OCI-LY1 (cell line): ENCODE results near the gene SHMT1.
A peak's percentile ranks its signal among the peaks of the same experiment; 100 is the strongest.
"Not testable (repeated sequence)": the region's sequence is repeated elsewhere in the genome, so short reads cannot be mapped to it uniquely, and the experiment has no call there.

Experiments used
- H2AFZ ChIP-seq: fragments of 200-600 bp; sonication (generic), shearing (Covaris generic); 2 replicates; pipeline ENCODE4 v1.6.0; 2014; ENCODE audit warnings: antibody characterized with exemption, mild to moderate bottlenecking, low read length
- H3F3A ChIP-seq: fragments of 200-600 bp; sonication (generic), shearing (Covaris generic); 2 replicates; pipeline ENCODE4 v1.6.0; 2014; ENCODE audit warnings: mild to moderate bottlenecking, antibody characterized with exemption, low read length, moderate library complexity; ENCODE audit not compliant: insufficient read depth
- H3K27ac ChIP-seq: fragments of 200-600 bp; sonication (generic); 2 replicates; pipeline ENCODE4 v1.5.1; 2014; ENCODE audit warnings: low read length, mixed run types, mild to moderate bottlenecking, low read depth; ENCODE audit not compliant: poor library complexity, severe bottlenecking
- H3K27me3 ChIP-seq: fragments of 200-600 bp; sonication (generic); 2 replicates; pipeline ENCODE4 v1.6.0; 2014; ENCODE audit warnings: antibody characterized with exemption, mild to moderate bottlenecking, low read length, moderate library complexity; ENCODE audit not compliant: insufficient read depth
- H3K36me3 ChIP-seq: fragments of 200-600 bp; sonication (generic); 2 replicates; pipeline ENCODE4 v1.6.1; 2014; ENCODE audit warnings: mild to moderate bottlenecking, antibody characterized with exemption, low read length, moderate library complexity, mixed read lengths; ENCODE audit not compliant: insufficient read depth
- H3K4me1 ChIP-seq: fragments of 200-600 bp; sonication (generic); 2 replicates; pipeline ENCODE4 v1.5.1; 2014; ENCODE audit warnings: mild to moderate bottlenecking, low read length, moderate library complexity; ENCODE audit not compliant: insufficient read depth, severe bottlenecking
- H3K4me2 ChIP-seq: fragments of 200-600 bp; sonication (generic), shearing (Covaris generic); 2 replicates; pipeline ENCODE4 v1.6.1; 2014; ENCODE audit warnings: low read length
- H3K4me3 ChIP-seq: fragments of 200-600 bp; sonication (generic); 2 replicates; pipeline ENCODE4 v1.5.1; 2014; ENCODE audit warnings: low read length, low read depth, mild to moderate bottlenecking, mixed read lengths; ENCODE audit not compliant: poor library complexity, severe bottlenecking
- H3K79me2 ChIP-seq: fragments of 200-600 bp; shearing (Covaris generic); 2 replicates; pipeline ENCODE4 v1.6.1; 2016; ENCODE audit warnings: mixed run types, low read length, mixed read lengths; ENCODE audit not compliant: insufficient read depth
- H3K9ac ChIP-seq: fragments of 200-600 bp; sonication (generic), shearing (Covaris generic); 2 replicates; pipeline ENCODE4 v1.6.1; 2014; ENCODE audit warnings: mild to moderate bottlenecking, low read length, mixed read lengths
- H3K9me2 ChIP-seq: fragments of 200-600 bp; sonication (generic), shearing (Covaris generic); 2 replicates; pipeline ENCODE4 v1.6.1; 2014; ENCODE audit warnings: low read depth, mild to moderate bottlenecking, low read length, mixed read lengths
- H3K9me3 ChIP-seq: fragments of 200-600 bp; shearing (Covaris generic); 2 replicates; pipeline ENCODE4 v1.6.1; 2014; ENCODE audit warnings: low read length, mixed read lengths
- H4K20me1 ChIP-seq: fragments of 200-600 bp; sonication (generic), shearing (Covaris generic); 2 replicates; pipeline ENCODE4 v1.6.0; 2016; ENCODE audit warnings: mild to moderate bottlenecking, low read length; ENCODE audit not compliant: insufficient read depth
- CTCF ChIP-seq: fragments of 200-600 bp; sonication (generic), shearing (Covaris generic); IDR thresholded peaks from 2 replicates; pipeline ENCODE4 v1.5.1; 2017; ENCODE audit warnings: mild to moderate bottlenecking, antibody characterized with exemption, low read length, moderate library complexity, mixed read lengths
- EZH2 ChIP-seq: fragments of 200-600 bp; sonication (generic), shearing (Covaris generic); IDR thresholded peaks from 2 replicates; pipeline ENCODE4 v1.8.0; 2017; ENCODE audit warnings: borderline replicate concordance, mixed run types, mild to moderate bottlenecking, antibody characterized with exemption, low read length, moderate library complexity, mixed read lengths

SHMT1 gene

GRCh38 chr17:18378205-18378505 is 14.8 kb upstream of the SHMT1 start:
- Histone ChIP-seq H3F3A (no peaks in the 10 kb centered on the region), H3K9me3 (0 out of 2 replicates have a peak, but pooled peaks cover 4% of the 10 kb centered on the region), H2AFZ (no peak overlapping the region), H3K79me2 (no peaks in the 10 kb centered on the region), H3K36me3 (no peaks in the 10 kb centered on the region; the same call in 1 of the 2 replicates), H4K20me1 (no peaks in the 10 kb centered on the region), H3K4me1 (peaks cover 6% of the 10 kb centered on the region), H3K27ac (no peak overlapping the region), H3K4me2 (no peak overlapping the region), H3K27me3 (no peaks in the 10 kb centered on the region), H3K9ac (no peak overlapping the region), H3K4me3 (no peak overlapping the region), H3K9me2 (no peaks in the 10 kb centered on the region)
- TF ChIP-seq CTCF (no peak), EZH2 (no peak)

- H3K36me3 ChIP-seq = no peaks in the 10 kb centered on the region; the same call in 1 of the 2 replicates
- 0 out of 2 replicates have a peak, but pooled peaks cover 4% of the 10 kb centered on the region for H3K9me3 ChIP-seq
- no peaks in the 10 kb centered on the region for H3K9me2 ChIP-seq
- TF ChIP-seq EZH2 = no peak
- peak; percentile 46 for TF ChIP-seq CTCF
- H3K27ac ChIP-seq = no peak within 1 kb of the TSS
- no peak within 1 kb of the TSS for H3K4me2 ChIP-seq
- H3F3A ChIP-seq = no peaks in the 10 kb centered on the region
- H3K9ac ChIP-seq = no peak within 1 kb of the TSS
- H3K4me1 ChIP-seq = peaks cover under 1% of the 10 kb centered on the region
- no peak within 1 kb of the TSS for H2AFZ ChIP-seq
- H3K27me3 ChIP-seq = no peaks in the 10 kb centered on the region
- H3K79me2 ChIP-seq = no peaks in the 10 kb centered on the region
- no peaks in the 10 kb centered on the region for H4K20me1 ChIP-seq
- no peak within 1 kb of the TSS for H3K4me3 ChIP-seq
These were observed 14.3 kb upstream of the SHMT1 start, which contains the start of gene EVPLL for GRCh38 chr17:18377437-18378204. Gene EVPLL, plus strand, starts transcription at chr17:18377778. Its CDS starts 3,160 bp downstream, at chr17:18380938.

GRCh38 chr17:18374216-18374615 is 10.9 kb upstream of the SHMT1 start:
- Histone ChIP-seq H3F3A (no peaks in the 10 kb centered on the region), H3K9ac (no peak overlapping the region), H3K4me1 (no peaks in the 10 kb centered on the region), H3K9me2 (no peaks in the 10 kb centered on the region), H3K4me2 (no peak overlapping the region), H3K9me3 (0 out of 2 replicates have a peak, but pooled peaks cover 4% of the 10 kb centered on the region), H2AFZ (no peak overlapping the region), H3K4me3 (no peak overlapping the region), H3K79me2 (no peaks in the 10 kb centered on the region), H3K27me3 (peaks cover 8% of the 10 kb centered on the region; the same call in 1 of the 2 replicates), H3K36me3 (no peaks in the 10 kb centered on the region; the same call in 1 of the 2 replicates), H3K27ac (no peak overlapping the region), H4K20me1 (no peaks in the 10 kb centered on the region)
- TF ChIP-seq EZH2 = no peak
- TF ChIP-seq CTCF = no peak

GRCh38 chr17:18373181-18373580 is 9.8 kb upstream of the SHMT1 start:
- H3K27ac ChIP-seq, H3F3A ChIP-seq, H3K27me3 ChIP-seq, H3K4me1 ChIP-seq, H3K9ac ChIP-seq, H3K79me2 ChIP-seq, H3K4me3 ChIP-seq, H4K20me1 ChIP-seq, H3K9me3 ChIP-seq, H3K4me2 ChIP-seq, H2AFZ ChIP-seq, H3K9me2 ChIP-seq, H3K36me3 ChIP-seq: not testable (repeated sequence)
